ENCODE measurements around the gene KRTAP9-7.

KRTAP9-7 gene

GRCh38 chr17:41301204-41301790, 25.8 kb downstream of the KRTAP9-7 start:
- no peaks in the 10 kb centered on the region for H3K9me3 Mint-ChIP-seq
- H3K4me1 Mint-ChIP-seq (ENCODE audit: low read depth) = peaks cover 13% of the 10 kb centered on the region
- no peak overlapping the region for H3K27ac Mint-ChIP-seq
- no peak overlapping the region for H3K4me3 Mint-ChIP-seq
- H3K36me3 Mint-ChIP-seq (ENCODE audit: low read depth) = no peaks in the 10 kb centered on the region
- H3K27me3 Mint-ChIP-seq = no peaks in the 10 kb centered on the region

GRCh38 chr17:41301916-41302901, 26.7 kb downstream of the KRTAP9-7 start, which contains the start of gene KRTAP29-1:
Gene KRTAP29-1, minus strand, starts transcription at chr17:41302851. Its CDS starts 0 bp downstream, at chr17:41302851.
- Mint-ChIP-seq H3K36me3 (ENCODE audit: low read depth) (no peaks in the 10 kb centered on the region), H3K4me3 (no peak within 1 kb of the TSS), H3K4me1 (ENCODE audit: low read depth) (peaks cover 20% of the 10 kb centered on the region), H3K27me3 (no peaks in the 10 kb centered on the region), H3K27ac (no peak within 1 kb of the TSS), H3K9me3 (no peaks in the 10 kb centered on the region)

GRCh38 chr17:41302981-41303380, 27.5 kb downstream of the KRTAP9-7 start:
- H3K9me3 Mint-ChIP-seq = no peaks in the 10 kb centered on the region
- no peaks in the 10 kb centered on the region for H3K27me3 Mint-ChIP-seq
- H3K27ac Mint-ChIP-seq = no peak overlapping the region
- H3K36me3 Mint-ChIP-seq (ENCODE audit: low read depth) = no peaks in the 10 kb centered on the region
- H3K4me3 Mint-ChIP-seq = no peak overlapping the region
- H3K4me1 Mint-ChIP-seq (ENCODE audit: low read depth) = peaks cover 28% of the 10 kb centered on the region

GRCh38 chr17:41304091-41304490, 28.6 kb downstream of the KRTAP9-7 start:
- Mint-ChIP-seq H3K27ac (no peak overlapping the region), H3K27me3 (no peaks in the 10 kb centered on the region), H3K36me3 (ENCODE audit: low read depth) (no peaks in the 10 kb centered on the region), H3K9me3 (no peaks in the 10 kb centered on the region), H3K4me1 (ENCODE audit: low read depth) (peaks cover 39% of the 10 kb centered on the region), H3K4me3 (no peak overlapping the region)

- peak overlapping the region; percentile 55 for H3K4me3 Mint-ChIP-seq
- no peaks in the 10 kb centered on the region for H3K36me3 Mint-ChIP-seq (ENCODE audit: low read depth)
- H3K27ac Mint-ChIP-seq = peak overlapping the region; percentile 82
- peaks cover 47% of the 10 kb centered on the region for H3K4me1 Mint-ChIP-seq (ENCODE audit: low read depth)
- no peaks in the 10 kb centered on the region for H3K9me3 Mint-ChIP-seq
- H3K27me3 Mint-ChIP-seq = no peaks in the 10 kb centered on the region
Measured at GRCh38 chr17:41307647-41308046, 32.1 kb downstream of the KRTAP9-7 start.

- peaks cover 47% of the 10 kb centered on the region for H3K4me1 Mint-ChIP-seq (ENCODE audit: low read depth)
- peak overlapping the region; percentile 82 for H3K27ac Mint-ChIP-seq
- no peaks in the 10 kb centered on the region for H3K36me3 Mint-ChIP-seq (ENCODE audit: low read depth)
- no peaks in the 10 kb centered on the region for H3K9me3 Mint-ChIP-seq
- H3K4me3 Mint-ChIP-seq = peak overlapping the region; percentile 55
- no peaks in the 10 kb centered on the region for H3K27me3 Mint-ChIP-seq
Measured at GRCh38 chr17:41308251-41308917, 32.9 kb downstream of the KRTAP9-7 start.

- H3K4me1 Mint-ChIP-seq (ENCODE audit: low read depth) = peaks cover 47% of the 10 kb centered on the region
Measured at GRCh38 chr17:41308918-41309359, 33.4 kb downstream of the KRTAP9-7 start, which contains the start of gene KRTAP16-1. Gene KRTAP16-1, minus strand, starts transcription at chr17:41309309. Its CDS starts 56 bp downstream, at chr17:41309253.

GRCh38 chr17:41311111-41311510, 35.6 kb downstream of the KRTAP9-7 start:
- H3K36me3 Mint-ChIP-seq (ENCODE audit: low read depth) = no peaks in the 10 kb centered on the region
- peaks cover 47% of the 10 kb centered on the region for H3K4me1 Mint-ChIP-seq (ENCODE audit: low read depth)
- no peaks in the 10 kb centered on the region for H3K27me3 Mint-ChIP-seq
- H3K4me3 Mint-ChIP-seq = no peak overlapping the region
- peak overlapping the region; percentile 10 for H3K27ac Mint-ChIP-seq
- H3K9me3 Mint-ChIP-seq = no peaks in the 10 kb centered on the region

More at GRCh38 chr17:41308918-41309359, 33.4 kb downstream of the KRTAP9-7 start, which contains the start of gene KRTAP16-1:
- H3K4me3 Mint-ChIP-seq = peak within 1 kb of the TSS; percentile 55
- H3K36me3 Mint-ChIP-seq (ENCODE audit: low read depth) = no peaks in the 10 kb centered on the region
- peak within 1 kb of the TSS; percentile 82 for H3K27ac Mint-ChIP-seq
- H3K9me3 Mint-ChIP-seq = no peaks in the 10 kb centered on the region
- no peaks in the 10 kb centered on the region for H3K27me3 Mint-ChIP-seq

GRCh38 chr17:41315204-41315794, 39.8 kb downstream of the KRTAP9-7 start, which contains the start of gene KRTAP17-1:
Gene KRTAP17-1, minus strand, starts transcription at chr17:41315710. Its CDS starts 60 bp downstream, at chr17:41315650.
- no peak within 1 kb of the TSS for H3K27ac Mint-ChIP-seq
- peaks cover 13% of the 10 kb centered on the region for H3K9me3 Mint-ChIP-seq
- H3K4me1 Mint-ChIP-seq (ENCODE audit: low read depth) = peaks cover 8% of the 10 kb centered on the region
- no peak within 1 kb of the TSS for H3K4me3 Mint-ChIP-seq
- no peaks in the 10 kb centered on the region for H3K27me3 Mint-ChIP-seq
- H3K36me3 Mint-ChIP-seq (ENCODE audit: low read depth) = peaks cover 5% of the 10 kb centered on the region

- no peak overlapping the region for H3K27ac Mint-ChIP-seq
- no peak overlapping the region for H3K4me3 Mint-ChIP-seq
- H3K4me1 Mint-ChIP-seq (ENCODE audit: low read depth) = peaks cover 3% of the 10 kb centered on the region
- peaks cover 5% of the 10 kb centered on the region for H3K36me3 Mint-ChIP-seq (ENCODE audit: low read depth)
- H3K9me3 Mint-ChIP-seq = peaks cover 13% of the 10 kb centered on the region
- H3K27me3 Mint-ChIP-seq = no peaks in the 10 kb centered on the region
Measured at GRCh38 chr17:41315814-41316445, 40.4 kb downstream of the KRTAP9-7 start.

GRCh38 chr17:41318231-41318630, 42.7 kb downstream of the KRTAP9-7 start:
- H3K36me3 Mint-ChIP-seq (ENCODE audit: low read depth) = peaks cover 5% of the 10 kb centered on the region
- peaks cover 13% of the 10 kb centered on the region for H3K9me3 Mint-ChIP-seq
- no peak overlapping the region for H3K4me3 Mint-ChIP-seq
- H3K27ac Mint-ChIP-seq = no peak overlapping the region
- no peaks in the 10 kb centered on the region for H3K27me3 Mint-ChIP-seq
- H3K4me1 Mint-ChIP-seq (ENCODE audit: low read depth) = no peaks in the 10 kb centered on the region

- Mint-ChIP-seq H3K36me3 (ENCODE audit: low read depth) (peaks cover 5% of the 10 kb centered on the region), H3K27me3 (no peaks in the 10 kb centered on the region), H3K4me1 (ENCODE audit: low read depth) (peaks cover 16% of the 10 kb centered on the region), H3K9me3 (peaks cover 13% of the 10 kb centered on the region), H3K4me3 (no peak overlapping the region), H3K27ac (no peak overlapping the region)
Measured at GRCh38 chr17:41322094-41322902, 46.8 kb downstream of the KRTAP9-7 start.
